Keratinocyte (primary cell): ENCODE results near the gene JAKMIP1.

ENCODE experiments used
- CTCF ChIP-seq, 3 experiments: IDR thresholded peaks in 1 of 3; conservative IDR thresholded peaks in 1 of 3; optimal IDR thresholded peaks in 1 of 3; 2 replicates in 2 of 3; 3 replicates in 1 of 3; pipeline versions ENCODE3 to v1.5.1; 2011; ENCODE audit warnings: low read length in 3 of 3, mild to moderate bottlenecking in 3 of 3, moderate library complexity in 2 of 3, control low read depth in 1 of 3, inconsistent platforms in 1 of 3; ENCODE audit not compliant: insufficient read depth in 2 of 3; ENCODE audit errors: extremely low read depth in 1 of 3
- EZH2 ChIP-seq: IDR thresholded peaks from one replicate; pipeline ENCODE4 v1.6.1; 2012; ENCODE audit warnings: inconsistent platforms, mild to moderate bottlenecking, low read length, moderate library complexity

DNA sequence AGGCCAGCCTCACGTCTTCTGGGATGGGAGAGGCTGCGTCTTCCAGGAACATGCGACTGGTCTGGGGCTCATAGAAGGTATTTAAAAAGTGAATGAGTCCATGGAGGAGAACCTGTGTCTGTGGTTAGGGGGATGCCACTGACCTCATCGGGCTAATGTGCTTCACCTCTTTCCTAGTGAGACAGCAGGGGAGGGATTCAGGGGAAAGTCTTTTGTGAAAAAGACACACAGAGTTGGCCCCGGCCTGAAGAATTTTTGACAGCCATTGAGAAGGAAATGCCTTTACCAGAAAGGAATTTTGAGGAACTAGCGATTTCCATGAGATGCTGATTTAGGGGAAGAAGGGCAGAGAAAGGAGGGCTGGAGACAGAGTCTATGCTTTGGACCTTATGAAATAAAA, 171.1 kb downstream of the JAKMIP1 start:
- TF ChIP-seq CTCF (optimal IDR thresholded peaks at IDR 0.05 in 1 of 3, IDR thresholded peaks at IDR 0.05 in 1 of 3, conservative IDR thresholded peaks at IDR 0.05 in 1 of 3; ENCODE audit: extremely low read depth in 1 of 3, insufficient read depth in 2 of 3, low read length in 3 of 3) (no peak), EZH2 (no peak)
